GM12875 (cell line): ENCODE results near the gene ABITRAM.
"Not testable (repeated sequence)": the region's sequence is repeated elsewhere in the genome, so short reads cannot be mapped to it uniquely, and the experiment has no call there.

Source experiments
- H3K4me3 ChIP-seq: one replicate; pipeline ENCODE4 v1.5.1; 2011; ENCODE audit warnings: low read depth, low read length, control low read depth
- TF ChIP-seq, protein P1 (sequence below): IDR thresholded peaks from 2 replicates; pipeline ENCODE4 v1.5.1; 2011; ENCODE audit warnings: low read depth, mild to moderate bottlenecking, control low read depth, inconsistent platforms, low read length, moderate library complexity, borderline replicate concordance; ENCODE audit not compliant: insufficient read depth

The ABITRAM gene

DNA sequence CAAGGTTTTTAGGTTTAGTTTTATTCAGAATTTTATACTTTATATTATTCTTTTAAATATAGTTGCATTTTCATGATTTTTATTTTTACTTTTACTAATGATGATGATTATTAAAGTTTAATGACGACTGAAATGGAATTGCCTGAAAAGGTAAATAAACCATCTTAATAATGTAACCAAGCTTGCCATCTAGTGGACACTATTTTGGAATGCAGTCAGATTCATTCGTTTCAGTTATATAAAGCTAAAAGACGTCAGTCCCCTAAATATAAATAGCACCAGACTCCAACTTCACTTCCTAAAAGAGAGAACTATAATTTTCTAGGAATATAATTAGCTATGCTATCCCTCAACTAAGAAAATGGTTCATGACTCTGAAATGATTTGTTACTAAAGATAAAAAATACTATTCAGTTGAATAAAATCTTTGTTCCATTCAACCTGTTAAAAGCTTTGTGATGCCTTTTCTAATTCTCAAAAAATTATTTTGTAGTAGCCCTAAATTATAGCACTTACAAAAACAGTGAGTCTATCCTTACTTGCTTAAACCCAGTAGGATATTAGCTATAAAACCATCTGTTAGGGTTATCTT, 19.9 kb downstream of the ABITRAM start:
- TF ChIP-seq, protein P1, sequence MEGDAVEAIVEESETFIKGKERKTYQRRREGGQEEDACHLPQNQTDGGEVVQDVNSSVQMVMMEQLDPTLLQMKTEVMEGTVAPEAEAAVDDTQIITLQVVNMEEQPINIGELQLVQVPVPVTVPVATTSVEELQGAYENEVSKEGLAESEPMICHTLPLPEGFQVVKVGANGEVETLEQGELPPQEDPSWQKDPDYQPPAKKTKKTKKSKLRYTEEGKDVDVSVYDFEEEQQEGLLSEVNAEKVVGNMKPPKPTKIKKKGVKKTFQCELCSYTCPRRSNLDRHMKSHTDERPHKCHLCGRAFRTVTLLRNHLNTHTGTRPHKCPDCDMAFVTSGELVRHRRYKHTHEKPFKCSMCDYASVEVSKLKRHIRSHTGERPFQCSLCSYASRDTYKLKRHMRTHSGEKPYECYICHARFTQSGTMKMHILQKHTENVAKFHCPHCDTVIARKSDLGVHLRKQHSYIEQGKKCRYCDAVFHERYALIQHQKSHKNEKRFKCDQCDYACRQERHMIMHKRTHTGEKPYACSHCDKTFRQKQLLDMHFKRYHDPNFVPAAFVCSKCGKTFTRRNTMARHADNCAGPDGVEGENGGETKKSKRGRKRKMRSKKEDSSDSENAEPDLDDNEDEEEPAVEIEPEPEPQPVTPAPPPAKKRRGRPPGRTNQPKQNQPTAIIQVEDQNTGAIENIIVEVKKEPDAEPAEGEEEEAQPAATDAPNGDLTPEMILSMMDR = peak; percentile 37
- H3K4me3 ChIP-seq = no peak overlapping the region

DNA sequence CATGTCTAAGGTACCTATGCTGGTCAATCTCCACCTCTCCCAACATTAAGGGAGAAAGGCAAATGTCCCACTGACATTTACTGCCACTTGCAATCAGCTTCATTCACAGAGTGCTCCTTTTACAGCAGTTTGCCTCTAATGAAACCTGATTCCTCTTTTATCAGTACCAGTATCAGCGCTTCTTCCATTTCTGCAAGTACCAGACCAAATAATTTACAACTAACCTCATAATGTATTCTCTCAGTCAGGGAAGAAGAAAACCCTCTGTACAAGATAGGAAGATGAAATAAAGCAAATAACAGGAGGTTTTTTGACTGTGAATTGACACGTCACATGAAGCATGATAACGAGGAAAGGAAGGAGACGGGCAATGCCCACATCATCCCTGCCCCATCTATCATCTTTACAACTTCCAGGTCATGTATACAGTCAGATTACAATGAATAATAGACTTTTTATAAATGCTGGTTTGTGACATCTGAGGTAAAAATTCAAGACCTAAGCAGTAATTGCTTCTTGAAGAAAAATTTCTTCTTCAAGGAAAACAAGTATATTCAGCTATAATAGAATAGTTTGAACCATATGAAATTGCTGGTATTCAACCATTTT, 21.9 kb downstream of the ABITRAM start:
- H3K4me3 ChIP-seq = no peak overlapping the region
- TF ChIP-seq, protein P1 = no peak

DNA sequence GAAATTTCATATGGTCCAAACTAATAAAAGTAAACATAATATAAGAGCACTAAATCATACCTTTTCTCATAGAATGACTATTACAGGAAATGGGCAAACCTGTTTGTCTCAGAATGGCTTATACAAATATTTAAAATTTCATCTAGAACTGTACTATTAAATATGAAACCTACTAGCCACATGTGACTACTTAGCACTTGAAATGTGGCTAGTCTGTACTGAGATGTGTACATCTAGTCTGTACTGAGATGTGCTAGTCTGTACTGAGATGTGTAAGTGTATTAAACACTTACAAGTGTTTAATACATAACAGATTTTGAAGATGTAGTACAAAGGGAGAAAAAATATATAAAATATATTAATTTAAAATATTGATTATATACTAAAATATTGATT, 22.4 kb downstream of the ABITRAM start:
- TF ChIP-seq, protein P1 = no peak
- H3K4me3 ChIP-seq = no peak overlapping the region

DNA sequence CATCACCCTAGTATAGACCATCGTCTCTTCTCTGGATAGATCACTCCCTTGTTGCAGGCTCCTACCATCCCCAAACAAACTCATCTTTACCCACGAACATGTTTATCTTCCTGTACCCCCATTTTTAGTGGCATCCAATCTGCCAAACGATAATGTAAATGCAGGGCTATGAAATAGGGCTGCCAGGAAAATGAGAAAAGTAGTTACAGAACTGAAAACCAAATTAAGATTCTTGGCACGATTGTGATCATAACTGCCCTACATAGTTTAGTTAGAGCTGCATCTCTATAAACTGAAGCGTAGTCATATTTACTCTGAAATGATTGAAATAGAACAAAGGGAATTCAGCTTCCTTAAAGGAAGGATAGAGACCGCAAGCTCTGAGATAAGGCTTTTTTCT, 26.1 kb downstream of the ABITRAM start:
- H3K4me3 ChIP-seq = no peak overlapping the region
- TF ChIP-seq, protein P1 = no peak

DNA sequence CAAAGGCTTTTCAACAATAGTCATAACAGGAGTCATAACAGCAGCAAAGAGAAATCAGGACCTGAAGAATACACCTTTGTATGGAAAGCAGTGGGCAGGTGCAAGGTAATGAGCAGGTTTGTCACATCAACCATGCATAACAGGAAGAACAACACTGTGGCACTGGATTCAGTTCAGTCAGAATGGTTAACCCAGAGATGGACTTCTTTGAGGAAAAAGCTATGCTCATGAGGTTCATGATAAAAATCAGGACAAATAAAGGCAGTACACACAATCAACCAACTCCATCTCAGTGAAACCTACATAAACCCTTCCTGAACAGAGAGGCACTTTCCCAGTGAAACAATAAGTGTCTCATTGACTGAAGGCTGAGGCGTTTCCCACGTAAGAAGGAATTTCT, 27.0 kb downstream of the ABITRAM start:
- no peak overlapping the region for H3K4me3 ChIP-seq
- TF ChIP-seq, protein P1 = no peak

DNA sequence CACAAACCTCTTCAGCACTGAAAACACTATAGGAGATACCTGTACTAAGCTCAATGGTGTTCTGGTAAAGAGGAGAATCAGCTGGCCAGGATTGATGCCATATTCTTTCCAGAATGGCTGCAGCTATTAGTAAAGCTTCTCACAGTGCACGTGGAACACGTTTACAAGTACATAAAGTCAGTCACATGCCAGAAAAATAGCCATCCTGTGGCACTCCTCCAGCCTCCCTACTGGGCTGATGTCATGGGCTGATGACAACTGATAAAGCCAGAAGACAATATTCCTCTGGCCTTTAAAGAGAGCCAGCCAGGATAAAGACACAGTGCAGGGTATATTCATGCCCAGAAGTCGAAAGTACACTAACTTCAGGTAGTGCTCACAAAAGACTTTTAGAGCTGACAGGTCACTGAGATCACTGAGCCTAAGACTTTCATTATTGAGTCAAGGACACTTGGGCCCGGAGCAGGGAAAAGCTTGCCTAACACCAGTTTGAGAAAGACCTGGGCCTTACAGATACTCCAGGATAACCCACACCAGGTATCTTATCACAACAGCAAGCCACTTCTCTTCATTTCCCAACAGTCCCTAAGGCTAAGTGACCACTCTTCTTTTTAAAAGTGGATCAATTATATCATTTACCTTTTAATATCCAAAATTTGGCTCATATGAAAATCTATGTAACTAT, 29.4 kb downstream of the ABITRAM start:
- TF ChIP-seq, protein P1 = no peak
- H3K4me3 ChIP-seq = no peak overlapping the region

DNA sequence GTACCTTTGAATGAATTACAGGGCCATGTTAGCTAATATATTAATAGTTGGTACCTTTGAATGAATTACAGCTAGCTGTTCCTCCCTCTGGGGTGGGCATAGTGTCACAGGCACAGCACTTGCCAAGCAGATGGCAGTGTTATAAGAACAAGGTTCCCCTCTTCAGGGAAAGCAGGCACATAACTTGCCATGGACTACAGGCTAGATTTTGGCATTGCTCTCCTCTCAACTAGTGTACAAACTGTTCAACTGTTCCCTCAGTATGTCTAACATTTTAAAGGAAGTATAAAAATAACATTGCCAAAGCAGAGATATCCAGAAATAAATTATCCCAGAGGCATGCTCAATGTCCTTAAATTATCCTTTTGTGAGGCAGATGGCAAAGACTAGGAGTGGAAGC, 33.7 kb downstream of the ABITRAM start:
- no peak overlapping the region for H3K4me3 ChIP-seq
- TF ChIP-seq, protein P1 = no peak

DNA sequence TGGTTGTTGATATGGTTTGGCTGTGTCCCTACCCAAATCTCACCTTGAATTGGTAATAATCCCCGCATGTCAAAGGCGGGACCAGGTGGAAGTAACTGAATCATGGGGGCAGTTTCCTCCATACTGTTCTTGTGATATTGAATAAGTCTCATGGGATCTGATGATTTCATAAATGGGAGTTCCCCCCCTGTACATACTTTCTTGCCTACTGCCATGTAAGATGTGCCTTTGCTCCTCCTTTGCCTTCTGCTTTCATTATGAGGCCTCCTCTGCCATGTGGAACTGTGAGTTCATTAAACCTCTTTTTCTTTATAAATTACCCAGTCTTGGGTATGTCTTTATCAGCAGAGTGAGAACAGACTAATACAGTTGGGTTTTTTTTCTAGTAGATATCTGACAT, 37.2 kb downstream of the ABITRAM start:
- H3K4me3 ChIP-seq = not testable (repeated sequence)
